Liver (tissue), 9 donors: Measurements from ENCODE around the gene SP9. TPM values are rescaled to one million over a fixed set of nuclear protein-coding genes. Genes with fewer than 3 reads are reported as not detected.

Experiments
- DNase-seq: peaks from one replicate; pipeline ENCODE4 v3.0.0-alpha.2; 2017; ENCODE audit warnings: low spot score
- H3K27ac ChIP-seq, 2 donors: one replicate each; pipeline ENCODE4 v1.7.0; 2013; ENCODE audit warnings: inconsistent platforms in 2 of 2, low read length in 2 of 2, control low read depth in 1 of 2, low read depth in 1 of 2, mild to moderate bottlenecking in 1 of 2
- H3K27me3 ChIP-seq, 4 donors: one replicate each; pipeline versions ENCODE4 v1.6.1 to v1.7.0; 2013; ENCODE audit warnings: low read length in 3 of 4, inconsistent platforms in 1 of 4, mild to moderate bottlenecking in 1 of 4, moderate library complexity in 1 of 4; ENCODE audit not compliant: control insufficient read depth in 4 of 4, insufficient read depth in 4 of 4
- H3K36me3 ChIP-seq, 4 donors: one replicate each; pipeline versions ENCODE4 v1.6.1 to v1.7.0; 2013; ENCODE audit warnings: low read length in 3 of 4, mild to moderate bottlenecking in 3 of 4, low read depth in 1 of 4, moderate library complexity in 1 of 4; ENCODE audit not compliant: control insufficient read depth in 4 of 4, insufficient read depth in 3 of 4
- H3K4me1 ChIP-seq, 4 donors: one replicate each; pipeline versions ENCODE4 v1.6.1 to v1.7.0; 2013; ENCODE audit warnings: low read length in 3 of 4, mild to moderate bottlenecking in 3 of 4, moderate library complexity in 1 of 4; ENCODE audit not compliant: control insufficient read depth in 4 of 4, insufficient read depth in 4 of 4
- H3K4me3 ChIP-seq, 3 donors: one replicate each; pipeline versions ENCODE4 v1.6.1 to v1.7.0; 2013; ENCODE audit warnings: low read length in 3 of 3, control low read depth in 1 of 3, low read depth in 1 of 3, mild to moderate bottlenecking in 1 of 3
- H3K9ac ChIP-seq, 2 donors: one replicate each; pipeline ENCODE4 v1.7.0; 2013; ENCODE audit warnings: low read length in 2 of 2, mild to moderate bottlenecking in 2 of 2, moderate library complexity in 2 of 2, control low read depth in 1 of 2, low read depth in 1 of 2
- H3K9me3 ChIP-seq, 4 donors: one replicate each; pipeline versions ENCODE4 v1.6.1 to v1.7.0; 2013; ENCODE audit warnings: low read length in 3 of 4; ENCODE audit not compliant: control insufficient read depth in 4 of 4
- ATF3 ChIP-seq: IDR thresholded peaks from 2 replicates; pipeline ENCODE4 v1.6.1; 2016; ENCODE audit warnings: antibody characterized with exemption
- CTCF ChIP-seq: fragments of 150-350 bp; IDR thresholded peaks from 2 replicates; pipeline ENCODE4 v1.5.1; 2017; ENCODE audit warnings: improper control_type of control experiment, low read depth, low read length; ENCODE audit not compliant: missing input control
- FOXA1 ChIP-seq: IDR thresholded peaks from 2 replicates; pipeline ENCODE4 v1.6.1; 2016; ENCODE audit warnings: antibody characterized with exemption
- GABPA ChIP-seq, 2 donors: IDR thresholded peaks in 1 of 2; conservative IDR thresholded peaks in 1 of 2; 2 replicates each; pipeline ENCODE4 v1.6.1; 2016; ENCODE audit warnings: antibody characterized with exemption in 2 of 2, mild to moderate bottlenecking in 1 of 2, moderate library complexity in 1 of 2
- HNF4A ChIP-seq, 2 donors: conservative IDR thresholded peaks; 2 replicates each; pipeline ENCODE4 v1.6.1; 2016; ENCODE audit warnings: antibody characterized with exemption in 2 of 2, mild to moderate bottlenecking in 2 of 2
- HNF4G ChIP-seq: IDR thresholded peaks from 2 replicates; pipeline ENCODE4 v1.6.1; 2016; ENCODE audit warnings: antibody characterized with exemption
- JUND ChIP-seq, 2 donors: IDR thresholded peaks; 2 replicates each; pipeline ENCODE4 v1.6.1; 2016; ENCODE audit warnings: antibody characterized with exemption in 2 of 2
- MAX ChIP-seq: IDR thresholded peaks from 2 replicates; pipeline ENCODE4 v1.6.1; 2016; ENCODE audit warnings: antibody characterized with exemption
- RAD21 ChIP-seq, 2 donors: IDR thresholded peaks; 2 replicates each; pipeline ENCODE4 v1.6.1; 2016; ENCODE audit warnings: antibody characterized with exemption in 2 of 2, mild to moderate bottlenecking in 2 of 2
- REST ChIP-seq: IDR thresholded peaks from 2 replicates; pipeline ENCODE4 v1.6.1; 2016; ENCODE audit warnings: antibody characterized with exemption, mild to moderate bottlenecking
- SP1 ChIP-seq: IDR thresholded peaks from 2 replicates; pipeline ENCODE4 v1.6.1; 2018; ENCODE audit warnings: antibody characterized with exemption, mild to moderate bottlenecking
- TAF1 ChIP-seq: conservative IDR thresholded peaks from 2 replicates; pipeline ENCODE4 v1.6.1; 2016; ENCODE audit warnings: antibody characterized with exemption, mild to moderate bottlenecking
- YY1 ChIP-seq: IDR thresholded peaks from 2 replicates; pipeline ENCODE4 v1.6.1; 2016; ENCODE audit warnings: antibody characterized with exemption, mild to moderate bottlenecking
- ZBTB33 ChIP-seq: IDR thresholded peaks from 2 replicates; pipeline ENCODE4 v1.6.1; 2016; ENCODE audit warnings: antibody characterized with exemption
- WGBS: extraction: QIAGEN DNeasy Blood & Tissue Kit; methylation state at CpG from one replicate; pipeline ENCODE4 v1.1.7; 2013; 5-methylcytosine and 5-hydroxymethylcytosine counted together
- polyA plus RNA-seq, 2 donors: library from polyadenylated mRNA; stranded (reverse) in 1 of 2; unstranded in 1 of 2; fragments of 200-250 nt in 1 of 2; fragments of >200 nt in 1 of 2; fragmentation: Nextera tagmentation in 1 of 2; extraction: Ambion mirVana in 1 of 2; gene quantifications; one replicate each; pipeline versions ENCODE4 v1.2.1 to v1.2.3, GENCODE V29; 2013 to 2015
- total RNA-seq, 2 donors: library from RNA; depleted of rRNA; stranded (reverse); fragments of >200 nt; gene quantifications; one replicate each; pipeline ENCODE4 v1.2.3, GENCODE V29; 2014
- donor health status: healthy.
- donor health status: healthy.
- donor health status: healthy.
- donor health status: healthy.
- donor health status: healthy.

Gene SP9
- total and polyA plus RNA-seq, 4 donors, result not detected

GRCh38 chr2:174337337-174338146 lies 2.8 kb downstream of the SP9 start:
- Histone ChIP-seq H3K36me3 (no peaks in the 10 kb centered on the region), H3K9ac (no peak overlapping the region), H3K4me1 (peaks cover 4 to 48% (median 46%) of the 10 kb centered on the region in 4 donors), H3K4me3 (peak overlapping the region in 1 of 3 donors; percentile 43), H3K27me3 (peaks cover 11 to 50% (median 23%) of the 10 kb centered on the region in 4 donors), H3K9me3 (peaks cover 0 to 13% (median 0%) of the 10 kb centered on the region in 4 donors), H3K27ac (no peak overlapping the region)
- 7% methylated on average over 74 of the region's 74 CpGs for WGBS
- DNase-seq, result peak; percentile 44
- TF ChIP-seq TAF1 (no peak), JUND (IDR thresholded peaks at IDR 0.05) (no peak), ZBTB33 (no peak), HNF4A (conservative IDR thresholded peaks at IDR 0.05) (no peak), FOXA1 (no peak), ATF3 (no peak), SP1 (no peak), MAX (no peak), CTCF (no peak), REST (no peak), RAD21 (IDR thresholded peaks at IDR 0.05) (no peak)

- Histone ChIP-seq H3K4me1 (peaks cover 4 to 49% (median 47%) of the 10 kb centered on the region in 4 donors), H3K27ac (no peak overlapping the region), H3K4me3 (no peak overlapping the region), H3K27me3 (peaks cover 11 to 44% (median 23%) of the 10 kb centered on the region in 4 donors), H3K9me3 (peaks cover 0 to 13% (median 0%) of the 10 kb centered on the region in 4 donors), H3K9ac (no peak overlapping the region), H3K36me3 (no peaks in the 10 kb centered on the region)
- 18% methylated on average over 7 of the region's 7 CpGs for WGBS
- TF ChIP-seq TAF1 (no peak), JUND (IDR thresholded peaks at IDR 0.05) (no peak), ATF3 (no peak), YY1 (no peak), HNF4G (no peak), REST (no peak), SP1 (no peak), GABPA (IDR thresholded peaks at IDR 0.05 in 1 of 2, conservative IDR thresholded peaks at IDR 0.05 in 1 of 2) (no peak), MAX (no peak), FOXA1 (no peak)
- no peak for DNase-seq
Measured at GRCh38 chr2:174338147-174338605, 3.4 kb downstream of the SP9 start.
